PC-3 (cell line): Measurements from ENCODE around the gene EEF1E1. TPM values are rescaled to one million over a fixed set of nuclear protein-coding genes. Genes with fewer than 3 reads are reported as not detected.

Experiments
- ATAC-seq: fragments of 200-7000 bp; cut with Tn5 transposase; 2 replicates; pipeline ENCODE4 v1.9.1; 2020; ENCODE audit warnings: mild to moderate bottlenecking, moderate library complexity
- BruUV-seq: library from RNA; stranded (reverse); fragments of 400-500 nt; replicated peaks from 2 replicates; lab custom pipeline; 2021; lab: Mats Ljungman, UMichigan
- CTCF ChIA-PET: fragments of 300-600 bp; sonication (Branson Sonifier 250); formaldehyde crosslinking; loops from one replicate; lab custom pipeline; 2022; ENCODE audit warnings: antibody characterized with exemption; lab: Charles Lee
- POLR2A ChIA-PET: fragments of 300-600 bp; sonication (Branson Sonifier 250); formaldehyde crosslinking; loops from one replicate; lab custom pipeline; 2022; ENCODE audit warnings: antibody characterized with exemption; ENCODE audit not compliant: unreplicated experiment; lab: Charles Lee
- DNase-seq: peaks from one replicate; pipeline ENCODE4 v3.0.0-alpha.2; 2015
- H2AFZ ChIP-seq: fragments of 300-600 bp; sonication (generic); 2 replicates; pipeline ENCODE4 v1.6.0; 2016; ENCODE audit warnings: antibody characterized with exemption, low read length
- H3F3A ChIP-seq: fragments of 300-600 bp; sonication (generic); one replicate; pipeline ENCODE4 v1.6.0; 2017; ENCODE audit warnings: antibody characterized with exemption, low read length, control low read depth, mild to moderate bottlenecking; ENCODE audit not compliant: unreplicated experiment
- H3K27ac ChIP-seq: fragments of 300-600 bp; sonication (generic); 2 replicates; pipeline ENCODE4 v1.5.1; 2016; ENCODE audit warnings: mild to moderate bottlenecking, low read length
- H3K27me3 ChIP-seq: fragments of 300-600 bp; sonication (generic); 2 replicates; pipeline ENCODE4 v1.6.1; 2016; ENCODE audit warnings: low read length, mixed read lengths
- H3K36me3 ChIP-seq: fragments of 300-600 bp; sonication (generic); 2 replicates; pipeline ENCODE4 v1.6.1; 2016; ENCODE audit warnings: low read depth, mixed run types, low read length, mixed read lengths
- H3K4me1 ChIP-seq: fragments of 300-600 bp; sonication (generic); 2 replicates; pipeline ENCODE4 v1.5.1; 2016; ENCODE audit warnings: low read length; ENCODE audit not compliant: insufficient read depth
- H3K4me2 ChIP-seq: fragments of 300-600 bp; sonication (generic); 2 replicates; pipeline ENCODE4 v1.6.0; 2016; ENCODE audit warnings: low read length
- H3K4me3 ChIP-seq: fragments of 300-600 bp; sonication (generic); 2 replicates; pipeline ENCODE4 v1.5.1; 2016; ENCODE audit warnings: mild to moderate bottlenecking, low read length, mixed read lengths
- H3K79me2 ChIP-seq: fragments of 300-600 bp; sonication (generic); 2 replicates; pipeline ENCODE4 v1.6.1; 2017; ENCODE audit warnings: low read length, mixed read lengths
- H3K9ac ChIP-seq: fragments of 300-600 bp; sonication (generic); 2 replicates; pipeline ENCODE4 v1.6.0; 2016; ENCODE audit warnings: mild to moderate bottlenecking, low read length
- H3K9me2 ChIP-seq: fragments of 300-600 bp; sonication (generic); replicated peaks from 2 replicates; pipeline ENCODE4 v1.6.1; 2016; ENCODE audit warnings: mixed run types, low read length, mixed read lengths
- H3K9me3 ChIP-seq: fragments of 300-600 bp; sonication (generic); 2 replicates; pipeline ENCODE4 v1.6.1; 2016; ENCODE audit warnings: low read length, mixed read lengths
- H4K20me1 ChIP-seq: fragments of 300-600 bp; sonication (generic); 2 replicates; pipeline ENCODE4 v1.6.1; 2016; ENCODE audit warnings: low read length, mixed read lengths
- CTCF ChIP-seq: fragments of 300-600 bp; sonication (generic); conservative IDR thresholded peaks from 2 replicates; pipeline ENCODE4 v1.5.1; 2017; ENCODE audit warnings: antibody characterized with exemption, low read depth, mild to moderate bottlenecking, low read length
- EZH2 ChIP-seq: fragments of 300-600 bp; sonication (generic); IDR thresholded peaks from one replicate; pipeline ENCODE4 v1.6.1; 2017; ENCODE audit warnings: antibody characterized with exemption, mild to moderate bottlenecking, low read length; ENCODE audit not compliant: unreplicated experiment
- EZH2phosphoT487 ChIP-seq: fragments of 300-600 bp; sonication (generic); IDR thresholded peaks from 2 replicates; pipeline ENCODE4 v1.6.1; 2018; ENCODE audit warnings: mild to moderate bottlenecking, antibody characterized with exemption, low read length, borderline replicate concordance
- intact Hi-C: fragments of 100-400 bp; cut with micrococcal nuclease; formaldehyde crosslinking; loops from 2 replicates; pipeline ENCODE4 v1.9.0; 2023
- total RNA-seq: library from RNA; depleted of rRNA; stranded (reverse); fragments of >200 nt; gene quantifications from 2 replicates; pipeline ENCODE4 v1.2.3, GENCODE V29; 2014

Gene EEF1E1
- total RNA-seq, 1 experiment from 2014 or later, result 72.6 TPM

GRCh38 chr6:8108759-8109539 lies 6.6 kb upstream of the EEF1E1 start:
- no peak for DNase-seq
- no peaks in the 10 kb centered on the region for H3K27me3 ChIP-seq
- peak overlapping the region; percentile 94 for H3K27ac ChIP-seq
- peak overlapping the region; percentile 40; the same call in 1 of the 2 replicates for H3K9ac ChIP-seq
- H3K4me3 ChIP-seq, result peak overlapping the region; percentile 17; the same call in 1 of the 2 replicates
- H4K20me1 ChIP-seq, result no peaks in the 10 kb centered on the region
- ATAC-seq, result peak; percentile 16
- H3K9me2 ChIP-seq, result no peaks in the 10 kb centered on the region
- ChIA-PET CTCF (no interaction called here), POLR2A (no interaction called here)
- H3F3A ChIP-seq, result no peaks in the 10 kb centered on the region
- H3K36me3 ChIP-seq, result no peaks in the 10 kb centered on the region
- no peaks in the 10 kb centered on the region for H3K79me2 ChIP-seq
- no peak overlapping the region; the same call in 1 of the 2 replicates for H2AFZ ChIP-seq
- intact Hi-C loops, result loop anchor here (2.0 kb wide), 1 partner anchor 26 kb away; no protein-coding TSS in a partner anchor
- no TSS peak for BruUV-seq
- no peak for TF ChIP-seq CTCF
- no peak for TF ChIP-seq EZH2
- no peak for TF ChIP-seq EZH2phosphoT487
- H3K9me3 ChIP-seq, result no peaks in the 10 kb centered on the region
- peak overlapping the region; percentile 70 for H3K4me2 ChIP-seq
- peaks cover 20% of the 10 kb centered on the region for H3K4me1 ChIP-seq

DNA sequence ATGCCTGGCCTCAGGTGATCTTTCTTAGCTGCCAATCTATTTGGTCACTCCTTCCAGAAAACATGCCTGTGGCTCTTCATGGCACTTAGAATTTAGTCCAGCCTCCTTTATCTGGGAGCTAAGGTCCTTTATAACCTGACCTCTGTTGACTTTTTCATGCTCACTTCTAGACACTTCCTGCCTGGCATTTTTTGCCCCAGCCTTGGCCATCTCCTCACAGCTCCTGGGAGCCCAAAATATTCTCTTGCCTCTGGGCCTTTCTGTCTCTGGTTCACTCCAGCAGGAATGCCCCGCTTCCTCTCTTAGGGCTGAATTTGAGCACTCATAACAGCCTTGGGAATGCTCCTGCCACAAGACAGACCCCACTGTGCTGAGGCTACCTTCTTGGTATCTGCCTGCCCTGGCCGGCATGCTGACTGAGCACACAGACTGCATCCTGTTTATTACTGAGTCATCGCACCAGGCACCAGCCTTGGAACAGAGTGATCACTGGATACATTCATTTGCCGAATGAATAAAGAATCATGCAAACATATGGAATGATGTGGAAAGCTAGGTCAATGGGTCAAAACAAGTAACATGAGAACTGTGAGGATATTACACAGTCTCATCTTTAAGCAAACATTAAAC lies 5.8 kb upstream of the EEF1E1 start:
- ChIA-PET CTCF (no interaction called here), POLR2A (no interaction called here)
- Histone ChIP-seq H3K79me2 (no peaks in the 10 kb centered on the region), H3K27ac (peak overlapping the region; percentile 94), H3K36me3 (no peaks in the 10 kb centered on the region), H3K4me3 (no peak overlapping the region), H3K9me3 (no peaks in the 10 kb centered on the region), H3K9ac (peak overlapping the region; percentile 50), H2AFZ (peak overlapping the region; percentile 24; the same call in 1 of the 2 replicates), H3F3A (no peaks in the 10 kb centered on the region), H4K20me1 (no peaks in the 10 kb centered on the region), H3K4me1 (peaks cover 20% of the 10 kb centered on the region), H3K4me2 (peak overlapping the region; percentile 70), H3K27me3 (no peaks in the 10 kb centered on the region), H3K9me2 (no peaks in the 10 kb centered on the region)
- ATAC-seq (peak; percentile 99), DNase-seq (peak; percentile 94)
- no TSS peak for BruUV-seq
- no peak for TF ChIP-seq EZH2
- no peak for TF ChIP-seq EZH2phosphoT487
- no peak for TF ChIP-seq CTCF
- intact Hi-C loops, result loop anchor here (2.0 kb wide), 1 partner anchor 25 kb away; no protein-coding TSS in a partner anchor
